SU-DHL-6 (cell line): Measurements from ENCODE around the gene MAPK6.

Experiments used
- H2AFZ ChIP-seq: fragments of 200-600 bp; sonication (generic); 2 replicates; pipeline ENCODE4 v1.6.1; 2014; ENCODE audit warnings: low read depth, mild to moderate bottlenecking, moderate library complexity, mixed read lengths, antibody characterized with exemption, low read length; ENCODE audit not compliant: severe bottlenecking
- H3F3A ChIP-seq: fragments of 200-600 bp; shearing (Covaris generic); 2 replicates; pipeline ENCODE4 v1.6.0; 2016; ENCODE audit warnings: antibody characterized with exemption, mild to moderate bottlenecking; ENCODE audit not compliant: insufficient read depth
- H3K27ac ChIP-seq: fragments of 200-600 bp; sonication (generic); 2 replicates; pipeline ENCODE4 v1.5.1; 2016; ENCODE audit warnings: low read depth, mild to moderate bottlenecking, low read length, moderate library complexity, mixed read lengths
- H3K27me3 ChIP-seq: fragments of 200-600 bp; sonication (generic), shearing (Covaris generic); 2 replicates; pipeline ENCODE4 v1.6.0; 2014; ENCODE audit warnings: mild to moderate bottlenecking, low read length
- H3K36me3 ChIP-seq: fragments of 200-600 bp; sonication (generic); 2 replicates; pipeline ENCODE4 v1.6.1; 2014; ENCODE audit warnings: mild to moderate bottlenecking, low read length, mixed read lengths
- H3K4me2 ChIP-seq: fragments of 300-600, 200-600 bp; shearing (Covaris generic), sonication (generic); 2 replicates; pipeline ENCODE4 v1.6.0; 2014; ENCODE audit warnings: low read length, low read depth, mild to moderate bottlenecking; ENCODE audit not compliant: poor library complexity, severe bottlenecking
- H3K4me3 ChIP-seq: fragments of 200-600 bp; sonication (generic); 2 replicates; pipeline ENCODE4 v1.5.1; 2014; ENCODE audit warnings: antibody characterized with exemption, low read length, mild to moderate bottlenecking, mixed read lengths; ENCODE audit not compliant: insufficient read depth, poor library complexity, severe bottlenecking
- H3K79me2 ChIP-seq: fragments of 200-600 bp; sonication (generic); 2 replicates; pipeline ENCODE4 v1.6.1; 2014; ENCODE audit warnings: mild to moderate bottlenecking, low read length, moderate library complexity; ENCODE audit not compliant: insufficient read depth
- H3K9ac ChIP-seq: fragments of 200-600 bp; sonication (generic); 2 replicates; pipeline ENCODE4 v1.7.0; 2014; ENCODE audit warnings: mild to moderate bottlenecking, low read length
- H3K9me2 ChIP-seq: fragments of 200-600 bp; sonication (generic); replicated peaks from 2 replicates; pipeline ENCODE4 v1.6.1; 2014; ENCODE audit warnings: low read length; ENCODE audit not compliant: insufficient read depth
- H3K9me3 ChIP-seq: fragments of 200-600 bp; sonication (generic); 2 replicates; pipeline ENCODE4 v1.6.1; 2014; ENCODE audit warnings: low read length, mixed read lengths; ENCODE audit not compliant: insufficient read depth
- H4K20me1 ChIP-seq: fragments of 200-600 bp; sonication (generic); 2 replicates; pipeline ENCODE4 v1.6.1; 2014; ENCODE audit warnings: low read depth, mild to moderate bottlenecking, antibody characterized with exemption, low read length, moderate library complexity, mixed read lengths
- EZH2phosphoT487 ChIP-seq: fragments of 200-600 bp; sonication (generic), shearing (Covaris generic); conservative IDR thresholded peaks from 2 replicates; pipeline ENCODE4 v1.6.1; 2018; ENCODE audit warnings: mild to moderate bottlenecking, antibody characterized with exemption, low read length, moderate library complexity, mixed read lengths
- TF ChIP-seq, protein P1 (sequence below): fragments of 200-600 bp; sonication (generic); IDR thresholded peaks from one replicate; pipeline ENCODE4 v1.5.1; 2017; ENCODE audit warnings: antibody characterized with exemption, mild to moderate bottlenecking, low read length, moderate library complexity; ENCODE audit not compliant: insufficient read depth, poor library complexity, severe bottlenecking

The MAPK6 gene

DNA sequence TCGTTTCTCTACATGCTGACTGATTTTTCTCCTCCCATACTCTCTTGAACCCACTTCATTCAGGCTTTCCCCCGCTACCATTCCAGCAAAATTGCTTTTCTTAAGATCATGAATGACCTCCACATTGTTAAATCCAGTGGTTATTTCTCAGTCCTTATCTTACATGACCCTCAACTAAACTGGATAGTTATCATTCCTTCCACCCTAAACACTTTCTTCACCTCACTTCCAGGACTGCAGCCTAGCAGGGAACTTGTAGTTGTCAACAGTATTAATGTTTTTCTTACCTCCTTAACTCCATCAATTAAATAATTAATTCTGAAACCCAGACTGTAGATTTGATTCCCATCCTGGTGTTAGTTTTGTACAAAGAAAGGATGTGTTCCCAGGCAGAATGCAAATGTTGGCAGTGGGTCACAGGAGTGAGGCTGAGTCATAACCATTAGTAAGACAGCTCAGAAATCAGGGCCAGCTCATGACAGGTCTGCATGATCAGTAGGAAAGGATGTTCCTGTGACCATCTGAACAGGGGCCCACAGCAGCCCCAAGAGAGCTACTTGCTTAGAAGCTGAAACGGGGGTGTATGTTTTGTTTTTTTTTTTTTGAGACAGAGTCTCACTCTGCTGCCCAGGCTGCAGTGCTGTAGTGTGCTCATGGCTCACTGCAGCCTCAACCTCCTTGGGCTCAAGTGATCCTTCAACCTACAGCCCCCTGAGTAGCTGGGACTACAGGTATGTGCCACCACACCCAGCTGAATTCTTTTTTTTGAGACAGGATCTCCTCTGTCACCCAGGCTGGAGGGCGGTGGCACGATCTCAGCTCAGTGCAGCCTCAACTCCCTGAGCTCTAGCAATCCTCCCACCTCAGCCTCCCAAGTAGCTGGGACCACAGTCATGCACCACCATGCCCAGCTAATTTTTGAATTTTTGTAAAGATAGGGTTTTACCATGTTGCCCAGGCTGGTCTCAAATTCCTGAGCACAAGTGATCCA, 84.5 kb downstream of the MAPK6 start:
- Histone ChIP-seq H3K79me2 (no peaks in the 10 kb centered on the region), H2AFZ (no peak overlapping the region), H3K4me3 (no peak overlapping the region), H3K27ac (no peak overlapping the region), H3K36me3 (no peaks in the 10 kb centered on the region), H3K27me3 (no peaks in the 10 kb centered on the region), H3F3A (no peaks in the 10 kb centered on the region), H3K4me2 (no peak overlapping the region), H3K9ac (no peak overlapping the region), H3K9me2 (no peaks in the 10 kb centered on the region), H3K9me3 (no peaks in the 10 kb centered on the region), H4K20me1 (no peaks in the 10 kb centered on the region)
- TF ChIP-seq EZH2phosphoT487, result no peak
- TF ChIP-seq, protein P1, sequence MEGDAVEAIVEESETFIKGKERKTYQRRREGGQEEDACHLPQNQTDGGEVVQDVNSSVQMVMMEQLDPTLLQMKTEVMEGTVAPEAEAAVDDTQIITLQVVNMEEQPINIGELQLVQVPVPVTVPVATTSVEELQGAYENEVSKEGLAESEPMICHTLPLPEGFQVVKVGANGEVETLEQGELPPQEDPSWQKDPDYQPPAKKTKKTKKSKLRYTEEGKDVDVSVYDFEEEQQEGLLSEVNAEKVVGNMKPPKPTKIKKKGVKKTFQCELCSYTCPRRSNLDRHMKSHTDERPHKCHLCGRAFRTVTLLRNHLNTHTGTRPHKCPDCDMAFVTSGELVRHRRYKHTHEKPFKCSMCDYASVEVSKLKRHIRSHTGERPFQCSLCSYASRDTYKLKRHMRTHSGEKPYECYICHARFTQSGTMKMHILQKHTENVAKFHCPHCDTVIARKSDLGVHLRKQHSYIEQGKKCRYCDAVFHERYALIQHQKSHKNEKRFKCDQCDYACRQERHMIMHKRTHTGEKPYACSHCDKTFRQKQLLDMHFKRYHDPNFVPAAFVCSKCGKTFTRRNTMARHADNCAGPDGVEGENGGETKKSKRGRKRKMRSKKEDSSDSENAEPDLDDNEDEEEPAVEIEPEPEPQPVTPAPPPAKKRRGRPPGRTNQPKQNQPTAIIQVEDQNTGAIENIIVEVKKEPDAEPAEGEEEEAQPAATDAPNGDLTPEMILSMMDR, result no peak

DNA sequence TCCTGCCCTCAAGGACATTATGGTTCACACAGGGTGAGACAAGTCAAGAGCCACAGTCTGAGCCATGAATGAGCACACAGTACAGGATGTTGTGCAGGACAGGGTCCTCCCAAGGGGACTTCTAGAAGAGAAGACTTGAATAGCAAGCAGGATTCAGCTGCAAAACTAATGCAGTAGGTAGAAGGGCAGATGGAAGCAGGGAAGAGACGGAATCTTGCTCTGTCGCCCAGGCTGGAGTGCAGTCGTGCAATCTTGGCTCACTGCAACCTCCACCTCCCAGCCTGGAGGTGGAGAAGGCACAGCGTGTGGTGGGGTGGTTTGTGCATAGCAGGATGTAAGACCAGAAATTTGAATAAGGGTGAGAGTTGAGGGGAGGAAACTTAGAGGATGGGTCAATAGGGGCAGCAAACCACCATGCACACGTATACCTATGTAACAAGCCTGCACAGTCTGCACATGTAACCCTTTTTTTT, 85.5 kb downstream of the MAPK6 start:
- Histone ChIP-seq H3K9ac (no peak overlapping the region), H3F3A (no peaks in the 10 kb centered on the region), H3K9me2 (no peaks in the 10 kb centered on the region), H3K9me3 (no peaks in the 10 kb centered on the region), H4K20me1 (no peaks in the 10 kb centered on the region), H2AFZ (no peak overlapping the region), H3K27me3 (no peaks in the 10 kb centered on the region), H3K79me2 (no peaks in the 10 kb centered on the region), H3K27ac (no peak overlapping the region), H3K4me2 (no peak overlapping the region), H3K36me3 (no peaks in the 10 kb centered on the region), H3K4me3 (no peak overlapping the region)
- TF ChIP-seq EZH2phosphoT487, result no peak
- TF ChIP-seq, protein P1, result no peak

DNA sequence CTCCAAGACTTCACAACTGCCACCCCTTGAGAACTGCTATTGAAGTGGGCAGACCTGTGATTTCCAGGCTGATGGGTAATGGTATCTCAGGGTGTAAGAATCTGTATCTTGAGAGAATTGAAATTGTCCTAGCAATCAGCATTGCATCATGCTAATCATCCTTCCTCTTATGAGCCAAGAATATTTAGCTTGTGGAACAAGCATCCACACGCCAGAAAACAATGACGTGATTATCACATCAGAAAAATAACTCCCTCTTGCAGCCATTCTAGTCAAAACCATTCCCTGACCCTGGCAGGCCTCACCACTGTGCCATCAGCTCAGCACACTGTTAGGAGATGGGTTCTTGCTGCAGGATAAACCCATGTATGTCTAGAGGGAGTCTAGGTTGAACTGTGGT, 86.8 kb downstream of the MAPK6 start:
- H3K4me3 ChIP-seq, result no peak overlapping the region
- no peak for TF ChIP-seq EZH2phosphoT487
- TF ChIP-seq, protein P1, result no peak
- H3K27ac ChIP-seq, result no peak overlapping the region
- no peak overlapping the region for H3K9ac ChIP-seq
- no peaks in the 10 kb centered on the region for H3K79me2 ChIP-seq
- no peaks in the 10 kb centered on the region for H3K36me3 ChIP-seq
- no peaks in the 10 kb centered on the region for H3K27me3 ChIP-seq
- H3K4me2 ChIP-seq, result no peak overlapping the region
- H2AFZ ChIP-seq, result no peak overlapping the region
- H3K9me3 ChIP-seq, result no peaks in the 10 kb centered on the region
- H3K9me2 ChIP-seq, result no peaks in the 10 kb centered on the region
- H3F3A ChIP-seq, result no peaks in the 10 kb centered on the region
- no peaks in the 10 kb centered on the region for H4K20me1 ChIP-seq
